CD14-positive monocyte (primary cell): ENCODE measurements around the gene SLC3A2. TPM values are rescaled to one million over a fixed set of nuclear protein-coding genes. Genes with fewer than 3 reads are reported as not detected.
A peak's percentile ranks its signal among the peaks of the same experiment; 100 is the strongest.

Experiments
- DNase-seq, 3 donors: peaks; one replicate each; pipeline ENCODE4 v3.0.0-alpha.2; 2011 to 2022
- H2AFZ ChIP-seq: 2 replicates; pipeline ENCODE4 v1.6.0; 2012; ENCODE audit warnings: mild to moderate bottlenecking, low read depth, low read length, inconsistent platforms; ENCODE audit not compliant: insufficient read depth, poor library complexity, severe bottlenecking
- H3K27ac ChIP-seq, 2 donors: 1 replicate in 1 of 2; 2 replicates in 1 of 2; pipeline ENCODE4 v1.5.1; 2012 to 2013; ENCODE audit warnings: low read length in 2 of 2, control low read depth in 1 of 2, inconsistent platforms in 1 of 2, low read depth in 1 of 2, mild to moderate bottlenecking in 1 of 2
- H3K27me3 ChIP-seq, 2 donors: one replicate each; pipeline versions ENCODE4 v1.6.0 to v1.6.1; 2011 to 2013; ENCODE audit warnings: low read length in 2 of 2; ENCODE audit not compliant: control insufficient read depth in 2 of 2, insufficient read depth in 2 of 2
- H3K36me3 ChIP-seq, 2 donors: replicated peaks in 1 of 2; 1 replicate in 1 of 2; 2 replicates in 1 of 2; pipeline versions ENCODE4 v1.5.1 to v1.6.1; 2012 to 2013; ENCODE audit warnings: low read length in 2 of 2, control low read depth in 1 of 2, inconsistent platforms in 1 of 2, mild to moderate bottlenecking in 1 of 2; ENCODE audit not compliant: insufficient read depth in 2 of 2, control insufficient read depth in 1 of 2
- H3K4me1 ChIP-seq, 2 donors: 1 replicate in 1 of 2; 2 replicates in 1 of 2; pipeline versions ENCODE4 v1.5.1 to v1.6.1; 2012 to 2013; ENCODE audit warnings: low read length in 2 of 2, control low read depth in 1 of 2, inconsistent platforms in 1 of 2, mild to moderate bottlenecking in 1 of 2, moderate library complexity in 1 of 2; ENCODE audit not compliant: insufficient read depth in 2 of 2, control insufficient read depth in 1 of 2
- H3K4me2 ChIP-seq: replicated peaks from 2 replicates; pipeline ENCODE3; 2012; ENCODE audit warnings: low read length, moderate library complexity, mild to moderate bottlenecking; ENCODE audit not compliant: poor library complexity, severe bottlenecking; ENCODE audit errors: extremely low read depth
- H3K4me3 ChIP-seq, 3 experiments: fragments of 200-600 bp in 1 of 3; sonication (generic) in 1 of 3; replicated peaks in 1 of 3; 1 replicate in 2 of 3; 2 replicates in 1 of 3; pipeline ENCODE4 v1.5.1; 2011 to 2013; ENCODE audit warnings: low read length in 3 of 3, mild to moderate bottlenecking in 3 of 3, control low read depth in 2 of 3, low read depth in 2 of 3, inconsistent platforms in 1 of 3, moderate library complexity in 1 of 3
- H3K79me2 ChIP-seq: 2 replicates; pipeline ENCODE4 v1.6.0; 2012; ENCODE audit warnings: mild to moderate bottlenecking, control low read depth, inconsistent platforms, low read length, moderate library complexity; ENCODE audit not compliant: insufficient read depth
- H3K9ac ChIP-seq: 2 replicates; pipeline ENCODE4 v1.6.0; 2017; ENCODE audit warnings: low read length, mild to moderate bottlenecking; ENCODE audit not compliant: insufficient read depth, poor library complexity, severe bottlenecking
- H3K9me3 ChIP-seq, 2 donors: replicated peaks in 1 of 2; 1 replicate in 1 of 2; 2 replicates in 1 of 2; pipeline versions ENCODE4 v1.5.1 to v1.6.1; 2012 to 2013; ENCODE audit warnings: low read length in 2 of 2, control low read depth in 1 of 2; ENCODE audit not compliant: control insufficient read depth in 1 of 2, insufficient read depth in 1 of 2
- H4K20me1 ChIP-seq: 2 replicates; pipeline ENCODE4 v1.6.0; 2012; ENCODE audit warnings: mild to moderate bottlenecking, low read length, control low read depth, moderate library complexity; ENCODE audit not compliant: insufficient read depth
- H3K27ac Mint-ChIP-seq, 7 donors: one replicate each; pipeline ENCODE4 v1.8.0; 2020; ENCODE audit warnings: mild to moderate bottlenecking in 7 of 7, mixed read lengths in 7 of 7, moderate library complexity in 6 of 7, inconsistent platforms in 2 of 7
- H3K27me3 Mint-ChIP-seq, 3 donors: one replicate each; pipeline ENCODE4 v1.8.0; 2021 to 2022; ENCODE audit warnings: low read depth in 3 of 3, mild to moderate bottlenecking in 3 of 3, mixed read lengths in 3 of 3, moderate library complexity in 3 of 3, inconsistent platforms in 1 of 3
- H3K36me3 Mint-ChIP-seq, 2 donors: one replicate each; pipeline ENCODE4 v1.8.0; 2020; ENCODE audit warnings: mixed read lengths in 2 of 2, inconsistent platforms in 1 of 2, mild to moderate bottlenecking in 1 of 2
- H3K4me1 Mint-ChIP-seq: one replicate; pipeline ENCODE4 v1.8.0; 2020; ENCODE audit warnings: mild to moderate bottlenecking, mixed read lengths
- H3K4me3 Mint-ChIP-seq, 2 donors: one replicate each; pipeline ENCODE4 v1.8.0; 2020; ENCODE audit warnings: mild to moderate bottlenecking in 2 of 2, mixed read lengths in 2 of 2, moderate library complexity in 1 of 2
- H3K9me3 Mint-ChIP-seq, 7 donors: one replicate each; pipeline ENCODE4 v1.8.0; 2020 to 2022; ENCODE audit warnings: mixed read lengths in 7 of 7, mild to moderate bottlenecking in 6 of 7, moderate library complexity in 6 of 7, inconsistent platforms in 2 of 7
- WGBS: methylation state at CpG from one replicate; pipeline ENCODE4 v1.1.5; 2013; ENCODE audit warnings: missing lambda C conversion rate; ENCODE audit not compliant: insufficient coverage; 5-methylcytosine and 5-hydroxymethylcytosine counted together
- intact Hi-C, 2 donors: fragments of 100-400 bp; cut with micrococcal nuclease; formaldehyde crosslinking; loops; one replicate each; pipeline versions ENCODE4 v1.15.0 to v1.15.1; 2023
- polyA plus RNA-seq, 3 donors: library from polyadenylated mRNA; depleted of rRNA in 1 of 3; unstranded in 2 of 3; stranded (reverse) in 1 of 3; fragments of 300-500 nt in 2 of 3; fragments of >200 nt in 1 of 3; fragmentation: Illumina TruSeq in 2 of 3; gene quantifications; 1 replicate in 2 of 3; 2 replicates in 1 of 3; pipeline ENCODE4 v1.2.3, GENCODE V29; 2012 to 2021
- TF ChIP-seq, protein P1 (sequence below): fragments of 200-600 bp; IDR thresholded peaks from one replicate; pipeline ENCODE4 v1.8.0; 2022; ENCODE audit warnings: antibody characterized with exemption, mild to moderate bottlenecking

Gene SLC3A2
- polyA plus RNA-seq, 3 donors: 156 to 231 (median 189) TPM

- H3K27ac ChIP-seq: peak overlapping the region; percentile 15 to 45
- H2AFZ ChIP-seq: no peak overlapping the region
- intact Hi-C loops: no loop called here
- H3K79me2 ChIP-seq: peaks cover 16% of the 10 kb centered on the region
- H3K27me3 Mint-ChIP-seq: peaks cover 0 to 5% (median 1%) of the 10 kb centered on the region in 3 donors
- H3K9me3 ChIP-seq: no peaks in the 10 kb centered on the region
- H3K4me3 Mint-ChIP-seq: no peak overlapping the region
- peaks cover 47 to 52% of the 10 kb centered on the region in 2 donors for H3K36me3 ChIP-seq
- H3K4me1 ChIP-seq: no peaks in the 10 kb centered on the region
- H3K4me3 ChIP-seq: no peak overlapping the region
- peaks cover 49% of the 10 kb centered on the region in 2 donors for H3K36me3 Mint-ChIP-seq
- no peak overlapping the region for H3K4me2 ChIP-seq
- no peak for DNase-seq
- H3K27ac Mint-ChIP-seq: peak overlapping the region; percentile 3 to 76 (median 48)
- H3K9ac ChIP-seq: no peak overlapping the region
- peaks cover 5% of the 10 kb centered on the region for H3K4me1 Mint-ChIP-seq
- TF ChIP-seq, protein P1, sequence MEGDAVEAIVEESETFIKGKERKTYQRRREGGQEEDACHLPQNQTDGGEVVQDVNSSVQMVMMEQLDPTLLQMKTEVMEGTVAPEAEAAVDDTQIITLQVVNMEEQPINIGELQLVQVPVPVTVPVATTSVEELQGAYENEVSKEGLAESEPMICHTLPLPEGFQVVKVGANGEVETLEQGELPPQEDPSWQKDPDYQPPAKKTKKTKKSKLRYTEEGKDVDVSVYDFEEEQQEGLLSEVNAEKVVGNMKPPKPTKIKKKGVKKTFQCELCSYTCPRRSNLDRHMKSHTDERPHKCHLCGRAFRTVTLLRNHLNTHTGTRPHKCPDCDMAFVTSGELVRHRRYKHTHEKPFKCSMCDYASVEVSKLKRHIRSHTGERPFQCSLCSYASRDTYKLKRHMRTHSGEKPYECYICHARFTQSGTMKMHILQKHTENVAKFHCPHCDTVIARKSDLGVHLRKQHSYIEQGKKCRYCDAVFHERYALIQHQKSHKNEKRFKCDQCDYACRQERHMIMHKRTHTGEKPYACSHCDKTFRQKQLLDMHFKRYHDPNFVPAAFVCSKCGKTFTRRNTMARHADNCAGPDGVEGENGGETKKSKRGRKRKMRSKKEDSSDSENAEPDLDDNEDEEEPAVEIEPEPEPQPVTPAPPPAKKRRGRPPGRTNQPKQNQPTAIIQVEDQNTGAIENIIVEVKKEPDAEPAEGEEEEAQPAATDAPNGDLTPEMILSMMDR: no peak
- 95% methylated on average over 7 of the region's 11 CpGs for WGBS
- H3K27me3 ChIP-seq: no peaks in the 10 kb centered on the region
- H3K9me3 Mint-ChIP-seq: no peaks in the 10 kb centered on the region
- peaks cover 50% of the 10 kb centered on the region for H4K20me1 ChIP-seq
Measured at GRCh38 chr11:62889484-62890437, 9.1 kb downstream of the SLC3A2 start.

DNA sequence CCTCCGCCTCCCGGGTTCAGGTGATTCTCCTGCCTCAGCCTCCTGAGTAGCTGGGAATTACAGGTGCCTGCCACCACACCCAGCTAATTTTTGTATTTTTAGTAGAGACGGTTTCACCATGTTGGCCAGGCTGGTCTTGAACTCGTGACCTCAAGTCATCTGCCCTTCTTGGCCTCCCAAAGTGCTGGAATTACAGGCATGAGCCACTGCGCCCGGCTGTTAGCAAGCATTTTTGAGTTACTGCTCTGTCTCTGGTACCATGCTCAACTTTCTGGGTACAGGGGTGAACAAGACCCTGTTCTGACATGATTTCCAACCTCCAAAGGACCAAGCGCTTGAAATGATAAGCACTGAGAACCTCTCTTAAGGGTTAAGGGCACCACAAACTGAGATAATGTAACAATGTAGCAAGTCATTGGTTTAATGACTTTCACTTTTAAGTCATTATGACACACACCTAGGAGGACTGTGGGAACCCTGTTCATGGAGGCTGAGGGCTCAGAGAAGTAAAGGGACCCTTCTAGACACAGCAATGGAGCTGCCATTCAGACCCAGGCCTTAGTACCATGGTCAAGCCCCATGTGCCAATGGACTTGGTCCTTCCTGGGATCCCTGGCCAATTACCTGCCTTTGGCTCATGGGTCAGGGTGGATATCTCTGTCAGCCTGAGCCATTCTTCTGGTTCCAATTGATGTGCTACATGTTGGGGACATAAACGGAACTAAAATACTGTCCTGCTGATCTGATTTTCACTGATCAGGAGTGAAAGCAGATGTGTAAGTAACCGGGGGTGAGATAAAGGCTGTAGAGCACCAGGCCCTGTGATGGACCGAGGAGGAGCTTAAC, 11.6 kb downstream of the SLC3A2 start:
- Histone ChIP-seq H3K79me2 (no peaks in the 10 kb centered on the region), H3K36me3 (peaks cover 22 to 27% of the 10 kb centered on the region in 2 donors), H3K27me3 (no peaks in the 10 kb centered on the region), H3K27ac (no peak overlapping the region), H3K4me3 (no peak overlapping the region), H4K20me1 (peaks cover 24% of the 10 kb centered on the region), H3K4me1 (no peaks in the 10 kb centered on the region), H3K4me2 (no peak overlapping the region), H3K9me3 (no peaks in the 10 kb centered on the region), H3K9ac (no peak overlapping the region), H2AFZ (no peak overlapping the region)
- Mint-ChIP-seq H3K4me3 (no peak overlapping the region), H3K4me1 (peaks cover 5% of the 10 kb centered on the region), H3K27me3 (peaks cover 4 to 7% (median 5%) of the 10 kb centered on the region in 3 donors), H3K27ac (peak overlapping the region in 2 of 7 donors; percentile 12 to 13), H3K9me3 (no peaks in the 10 kb centered on the region), H3K36me3 (peaks cover 23 to 25% of the 10 kb centered on the region in 2 donors)
- TF ChIP-seq, protein P1: no peak
- no peak for DNase-seq
- 97% methylated on average over 6 of the region's 10 CpGs for WGBS
- intact Hi-C loops: no loop called here
